Measurements from ENCODE around the gene PRAME. TPM values are rescaled to one million over a fixed set of nuclear protein-coding genes. Genes with fewer than 3 reads are reported as not detected.

Gene PRAME
- total RNA-seq, 2 donors from 2014 or later: 2.8 TPM; not detected in 1

- no peaks in the 10 kb centered on the region for H3K36me3 ChIP-seq
- H3K4me3 ChIP-seq: no peak overlapping the region
- no peaks in the 10 kb centered on the region for H3K4me1 ChIP-seq
- H3K27ac ChIP-seq: no peak overlapping the region
- no peaks in the 10 kb centered on the region for H3K9me3 ChIP-seq
- DNase-seq: no peak
- intact Hi-C loops (cut with DNase I): no loop called here
- no peak overlapping the region for H3K9ac ChIP-seq (ENCODE audit: low read depth in 2 of 2, low read length in 2 of 2)
- TF ChIP-seq, protein P1, sequence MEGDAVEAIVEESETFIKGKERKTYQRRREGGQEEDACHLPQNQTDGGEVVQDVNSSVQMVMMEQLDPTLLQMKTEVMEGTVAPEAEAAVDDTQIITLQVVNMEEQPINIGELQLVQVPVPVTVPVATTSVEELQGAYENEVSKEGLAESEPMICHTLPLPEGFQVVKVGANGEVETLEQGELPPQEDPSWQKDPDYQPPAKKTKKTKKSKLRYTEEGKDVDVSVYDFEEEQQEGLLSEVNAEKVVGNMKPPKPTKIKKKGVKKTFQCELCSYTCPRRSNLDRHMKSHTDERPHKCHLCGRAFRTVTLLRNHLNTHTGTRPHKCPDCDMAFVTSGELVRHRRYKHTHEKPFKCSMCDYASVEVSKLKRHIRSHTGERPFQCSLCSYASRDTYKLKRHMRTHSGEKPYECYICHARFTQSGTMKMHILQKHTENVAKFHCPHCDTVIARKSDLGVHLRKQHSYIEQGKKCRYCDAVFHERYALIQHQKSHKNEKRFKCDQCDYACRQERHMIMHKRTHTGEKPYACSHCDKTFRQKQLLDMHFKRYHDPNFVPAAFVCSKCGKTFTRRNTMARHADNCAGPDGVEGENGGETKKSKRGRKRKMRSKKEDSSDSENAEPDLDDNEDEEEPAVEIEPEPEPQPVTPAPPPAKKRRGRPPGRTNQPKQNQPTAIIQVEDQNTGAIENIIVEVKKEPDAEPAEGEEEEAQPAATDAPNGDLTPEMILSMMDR (IDR thresholded peaks at IDR 0.05): no peak
- no peaks in the 10 kb centered on the region for H3K27me3 ChIP-seq
Observed at GRCh38 chr22:22531770-22532546, 27.1 kb downstream of the PRAME start.

DNA sequence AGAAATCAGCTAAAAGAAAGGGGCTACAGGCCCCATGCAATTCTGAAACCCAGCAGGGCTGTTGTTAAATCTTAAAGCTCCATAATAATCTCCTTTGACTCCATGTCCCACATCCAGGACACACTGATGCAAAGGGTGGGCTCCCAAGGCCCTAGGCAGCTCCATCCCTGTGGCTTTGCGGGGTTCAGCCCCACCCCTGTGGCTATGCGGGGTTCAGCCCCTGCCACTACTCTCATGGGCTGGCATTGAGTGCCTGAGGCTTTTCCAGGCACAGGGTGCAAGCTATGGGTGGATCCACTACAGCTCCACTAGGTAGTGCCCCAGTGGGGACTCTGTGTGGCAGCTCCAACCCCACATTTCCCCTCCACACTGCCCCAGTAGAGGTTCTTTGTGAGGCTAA is 30.3 kb downstream of the PRAME start:
- Histone ChIP-seq H3K36me3 (no peaks in the 10 kb centered on the region), H3K9ac (ENCODE audit: low read depth in 2 of 2, low read length in 2 of 2) (no peak overlapping the region), H3K27me3 (no peaks in the 10 kb centered on the region), H3K27ac (no peak overlapping the region), H3K4me3 (no peak overlapping the region), H3K9me3 (no peaks in the 10 kb centered on the region), H3K4me1 (no peaks in the 10 kb centered on the region)
- intact Hi-C loops (cut with DNase I): no loop called here
- TF ChIP-seq, protein P1 (IDR thresholded peaks at IDR 0.05): no peak
- no peak for DNase-seq

- no peaks in the 10 kb centered on the region for H3K36me3 ChIP-seq
- no peak for DNase-seq
- intact Hi-C loops (cut with DNase I): no loop called here
- no peaks in the 10 kb centered on the region for H3K4me1 ChIP-seq
- H3K9me3 ChIP-seq: no peaks in the 10 kb centered on the region
- H3K4me3 ChIP-seq: no peak overlapping the region
- TF ChIP-seq, protein P1 (IDR thresholded peaks at IDR 0.05): no peak
- H3K27ac ChIP-seq: no peak overlapping the region
- H3K27me3 ChIP-seq: no peaks in the 10 kb centered on the region
- no peak overlapping the region for H3K9ac ChIP-seq (ENCODE audit: low read depth in 2 of 2, low read length in 2 of 2)
Observed at GRCh38 chr22:22527312-22527711, 31.8 kb downstream of the PRAME start.

DNA sequence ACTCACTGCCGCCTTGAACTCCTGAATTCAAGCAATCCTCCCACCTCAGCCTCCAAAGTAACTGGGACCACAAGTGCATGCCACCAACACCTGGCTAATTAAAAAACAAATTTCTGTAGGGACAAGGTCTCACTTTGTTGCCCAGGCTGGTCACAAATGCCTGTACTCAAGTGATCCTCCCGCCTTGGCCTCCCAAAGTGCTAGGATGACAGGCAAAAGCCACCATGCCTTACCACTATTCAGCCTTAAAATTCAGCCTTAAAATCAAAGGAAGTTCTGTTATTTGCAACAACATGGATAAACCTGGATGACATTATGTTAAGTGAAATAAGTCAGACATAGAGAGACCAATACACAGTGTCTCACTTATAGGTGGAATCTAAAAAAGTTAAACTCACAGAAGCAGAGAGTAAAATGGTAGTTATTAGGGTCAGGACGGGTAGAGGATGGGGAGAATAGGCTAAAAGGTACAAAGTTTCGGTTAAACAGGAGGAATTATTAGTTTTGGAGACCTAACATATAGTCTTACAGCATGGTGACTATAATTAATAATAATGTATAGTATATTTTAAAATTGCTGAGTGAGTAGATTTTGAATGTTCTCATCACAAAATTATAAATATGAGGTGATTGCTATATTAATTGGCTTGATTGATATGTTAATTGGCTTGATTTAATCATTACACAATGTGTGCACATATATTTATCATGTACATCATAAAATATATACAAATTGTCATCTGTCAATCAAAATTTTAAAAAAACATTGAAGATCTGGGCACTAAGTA is 32.7 kb downstream of the PRAME start:
- DNase-seq: no peak
- Histone ChIP-seq H3K9me3 (no peaks in the 10 kb centered on the region), H3K9ac (ENCODE audit: low read depth in 2 of 2, low read length in 2 of 2) (no peak overlapping the region), H3K4me3 (no peak overlapping the region), H3K36me3 (no peaks in the 10 kb centered on the region), H3K27me3 (no peaks in the 10 kb centered on the region), H3K27ac (no peak overlapping the region), H3K4me1 (no peaks in the 10 kb centered on the region)
- intact Hi-C loops (cut with DNase I): no loop called here
- TF ChIP-seq, protein P1 (IDR thresholded peaks at IDR 0.05): no peak

DNA sequence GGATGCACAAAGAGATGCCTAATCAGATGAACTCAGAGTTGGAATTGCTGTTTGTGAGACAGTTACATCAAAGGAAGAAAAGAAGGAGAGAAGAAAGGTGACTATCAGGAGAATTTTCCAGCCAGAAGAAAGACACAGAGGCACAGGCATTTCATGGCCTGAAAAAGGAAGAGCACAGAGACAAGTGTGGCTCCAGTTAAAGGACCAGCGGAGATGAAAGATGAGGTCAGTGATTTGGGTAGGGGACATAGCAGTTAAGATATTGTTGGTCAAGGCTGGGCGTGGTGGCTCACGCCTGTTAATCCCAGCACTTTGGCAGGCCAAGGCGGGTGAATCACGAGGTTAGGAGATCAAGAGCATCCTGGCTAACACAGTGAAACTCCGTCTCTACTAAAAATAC is 35.6 kb downstream of the PRAME start:
- H3K4me1 ChIP-seq: no peaks in the 10 kb centered on the region
- TF ChIP-seq, protein P1 (IDR thresholded peaks at IDR 0.05): no peak
- H3K36me3 ChIP-seq: no peaks in the 10 kb centered on the region
- no peaks in the 10 kb centered on the region for H3K9me3 ChIP-seq
- no peak for DNase-seq
- no peak overlapping the region for H3K4me3 ChIP-seq
- intact Hi-C loops (cut with DNase I): no loop called here
- no peak overlapping the region for H3K27ac ChIP-seq
- H3K9ac ChIP-seq (ENCODE audit: low read depth in 2 of 2, low read length in 2 of 2): no peak overlapping the region
- H3K27me3 ChIP-seq: no peaks in the 10 kb centered on the region
